Astrocyte (in vitro differentiated cells and primary cell): ENCODE measurements around the gene CCDC9. TPM values are rescaled to one million over a fixed set of nuclear protein-coding genes. Genes with fewer than 3 reads are reported as not detected.

ENCODE experiments used
- DNase-seq: peaks from one replicate; pipeline ENCODE4 v3.0.0-alpha.2; 2010; ENCODE audit warnings: low read depth
- FAIRE-seq: peaks from 2 replicates; lab custom pipeline; 2011; peaks lifted over from hg19 to GRCh38; lab: Jason Lieb, UNC
- H2AFZ ChIP-seq: 2 replicates; pipeline ENCODE4 v1.6.0; 2012; ENCODE audit warnings: low read depth, low read length, inconsistent platforms
- H3K27ac ChIP-seq: 2 replicates; pipeline ENCODE4 v1.5.1; 2011; ENCODE audit warnings: low read depth, low read length, inconsistent platforms
- H3K27me3 ChIP-seq: 2 replicates; pipeline ENCODE4 v1.6.0; 2011; ENCODE audit warnings: low read length, inconsistent platforms; ENCODE audit not compliant: insufficient read depth
- H3K36me3 ChIP-seq: 2 replicates; pipeline ENCODE4 v1.5.1; 2011; ENCODE audit warnings: low read length, inconsistent platforms; ENCODE audit not compliant: insufficient read depth
- H3K4me1 ChIP-seq: 2 replicates; pipeline ENCODE4 v1.5.1; 2011; ENCODE audit warnings: low read length, inconsistent platforms; ENCODE audit not compliant: insufficient read depth
- H3K4me2 ChIP-seq: 2 replicates; pipeline ENCODE4 v1.6.0; 2012; ENCODE audit warnings: low read length, inconsistent platforms
- H3K4me3 ChIP-seq: 2 replicates; pipeline ENCODE4 v1.5.1; 2011; ENCODE audit warnings: low read depth, mild to moderate bottlenecking, low read length, inconsistent platforms; ENCODE audit not compliant: insufficient read depth
- H3K79me2 ChIP-seq: 2 replicates; pipeline ENCODE4 v1.6.0; 2012; ENCODE audit warnings: mild to moderate bottlenecking, low read length, inconsistent platforms; ENCODE audit not compliant: insufficient read depth
- H3K9ac ChIP-seq: 2 replicates; pipeline ENCODE4 v1.6.0; 2012; ENCODE audit warnings: mild to moderate bottlenecking, low read length, inconsistent platforms
- H3K9me3 ChIP-seq: 2 replicates; pipeline ENCODE4 v1.5.1; 2012; ENCODE audit warnings: low read depth, mild to moderate bottlenecking, low read length, inconsistent platforms; ENCODE audit not compliant: insufficient read depth
- H4K20me1 ChIP-seq: 2 replicates; pipeline ENCODE4 v1.6.0; 2012; ENCODE audit warnings: low read length, inconsistent platforms; ENCODE audit not compliant: insufficient read depth
- H3K27ac Mint-ChIP-seq: one replicate; pipeline ENCODE4 v1.8.0; 2021; ENCODE audit warnings: mild to moderate bottlenecking, mixed read lengths; ENCODE audit not compliant: unreplicated experiment
- H3K27me3 Mint-ChIP-seq: one replicate; pipeline ENCODE4 v1.8.0; 2021; ENCODE audit warnings: low read depth, mixed read lengths; ENCODE audit not compliant: unreplicated experiment
- H3K36me3 Mint-ChIP-seq: one replicate; pipeline ENCODE4 v1.8.0; 2021; ENCODE audit warnings: low read depth, mixed read lengths; ENCODE audit not compliant: unreplicated experiment
- H3K4me1 Mint-ChIP-seq: one replicate; pipeline ENCODE4 v1.8.0; 2021; ENCODE audit warnings: low read depth, mixed read lengths; ENCODE audit not compliant: unreplicated experiment
- H3K4me3 Mint-ChIP-seq: one replicate; pipeline ENCODE4 v1.8.0; 2021; ENCODE audit warnings: mild to moderate bottlenecking, moderate library complexity, mixed read lengths; ENCODE audit not compliant: unreplicated experiment
- H3K9me3 Mint-ChIP-seq: one replicate; pipeline ENCODE4 v1.8.0; 2021; ENCODE audit warnings: mild to moderate bottlenecking, mixed read lengths; ENCODE audit not compliant: unreplicated experiment
- EZH2 ChIP-seq: IDR thresholded peaks from 2 replicates; pipeline ENCODE4 v1.6.1; 2012; ENCODE audit warnings: mild to moderate bottlenecking, low read length, inconsistent platforms; ENCODE audit not compliant: insufficient read depth
- total RNA-seq: library from RNA; stranded (reverse); gene quantifications from 2 replicates; pipeline ENCODE4 v1.2.1, GENCODE V29; 2021
- TF ChIP-seq, protein P1 (sequence below): IDR thresholded peaks from 2 replicates; pipeline ENCODE4 v1.5.1; 2011; ENCODE audit warnings: low read depth, mild to moderate bottlenecking, inconsistent platforms, low read length, moderate library complexity; ENCODE audit not compliant: insufficient read depth

Gene CCDC9
- total RNA-seq, 1 donor from 2014 or later = 44.6 TPM

DNA sequence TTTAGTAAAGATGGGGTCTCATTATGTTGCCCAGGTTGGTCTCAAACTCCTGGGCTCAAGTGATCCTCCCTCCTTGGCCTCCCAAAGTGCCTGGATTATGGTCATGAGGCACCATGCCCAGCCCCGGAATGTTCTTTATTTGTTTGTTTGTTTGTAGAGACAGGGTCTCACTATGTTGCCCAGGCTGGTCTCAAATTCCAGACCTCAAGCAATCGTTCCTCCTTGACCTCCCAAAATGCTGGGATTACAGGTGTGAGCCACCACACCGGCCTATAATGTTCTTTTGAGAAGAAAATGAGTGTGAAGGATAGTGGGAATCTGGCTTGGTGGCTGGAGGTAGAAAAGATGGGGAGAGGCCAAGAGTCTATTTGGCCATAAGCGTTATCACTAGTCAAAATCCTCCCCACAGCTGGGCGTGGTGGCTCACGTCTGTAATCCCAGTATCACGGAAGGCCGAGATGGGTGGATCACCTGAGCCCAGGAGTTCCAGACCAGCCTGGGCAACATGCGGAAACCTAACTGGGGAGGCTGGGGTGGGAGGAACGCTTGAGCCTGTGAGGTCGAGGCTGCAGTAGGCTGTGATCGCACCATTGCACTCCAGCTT, 20.2 kb upstream of the CCDC9 start:
- FAIRE-seq = no peak
- H3K36me3 ChIP-seq = no peaks in the 10 kb centered on the region
- H3K4me3 ChIP-seq = no peak overlapping the region
- H3K27ac Mint-ChIP-seq = no peak overlapping the region
- H3K4me1 Mint-ChIP-seq = peaks cover 17% of the 10 kb centered on the region
- H3K9me3 Mint-ChIP-seq = peaks cover 2% of the 10 kb centered on the region
- TF ChIP-seq EZH2 = no peak
- TF ChIP-seq, protein P1, sequence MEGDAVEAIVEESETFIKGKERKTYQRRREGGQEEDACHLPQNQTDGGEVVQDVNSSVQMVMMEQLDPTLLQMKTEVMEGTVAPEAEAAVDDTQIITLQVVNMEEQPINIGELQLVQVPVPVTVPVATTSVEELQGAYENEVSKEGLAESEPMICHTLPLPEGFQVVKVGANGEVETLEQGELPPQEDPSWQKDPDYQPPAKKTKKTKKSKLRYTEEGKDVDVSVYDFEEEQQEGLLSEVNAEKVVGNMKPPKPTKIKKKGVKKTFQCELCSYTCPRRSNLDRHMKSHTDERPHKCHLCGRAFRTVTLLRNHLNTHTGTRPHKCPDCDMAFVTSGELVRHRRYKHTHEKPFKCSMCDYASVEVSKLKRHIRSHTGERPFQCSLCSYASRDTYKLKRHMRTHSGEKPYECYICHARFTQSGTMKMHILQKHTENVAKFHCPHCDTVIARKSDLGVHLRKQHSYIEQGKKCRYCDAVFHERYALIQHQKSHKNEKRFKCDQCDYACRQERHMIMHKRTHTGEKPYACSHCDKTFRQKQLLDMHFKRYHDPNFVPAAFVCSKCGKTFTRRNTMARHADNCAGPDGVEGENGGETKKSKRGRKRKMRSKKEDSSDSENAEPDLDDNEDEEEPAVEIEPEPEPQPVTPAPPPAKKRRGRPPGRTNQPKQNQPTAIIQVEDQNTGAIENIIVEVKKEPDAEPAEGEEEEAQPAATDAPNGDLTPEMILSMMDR = no peak
- no peak overlapping the region for H3K4me3 Mint-ChIP-seq
- H3K9ac ChIP-seq = no peak overlapping the region
- no peak for DNase-seq
- no peak overlapping the region for H3K4me2 ChIP-seq
- no peaks in the 10 kb centered on the region for H4K20me1 ChIP-seq
- no peaks in the 10 kb centered on the region for H3K27me3 Mint-ChIP-seq
- no peaks in the 10 kb centered on the region for H3K27me3 ChIP-seq
- no peaks in the 10 kb centered on the region for H3K36me3 Mint-ChIP-seq
- no peak overlapping the region for H2AFZ ChIP-seq
- no peaks in the 10 kb centered on the region for H3K9me3 ChIP-seq
- peaks cover 5% of the 10 kb centered on the region for H3K79me2 ChIP-seq
- no peak overlapping the region for H3K27ac ChIP-seq
- H3K4me1 ChIP-seq = peaks cover 26% of the 10 kb centered on the region

DNA sequence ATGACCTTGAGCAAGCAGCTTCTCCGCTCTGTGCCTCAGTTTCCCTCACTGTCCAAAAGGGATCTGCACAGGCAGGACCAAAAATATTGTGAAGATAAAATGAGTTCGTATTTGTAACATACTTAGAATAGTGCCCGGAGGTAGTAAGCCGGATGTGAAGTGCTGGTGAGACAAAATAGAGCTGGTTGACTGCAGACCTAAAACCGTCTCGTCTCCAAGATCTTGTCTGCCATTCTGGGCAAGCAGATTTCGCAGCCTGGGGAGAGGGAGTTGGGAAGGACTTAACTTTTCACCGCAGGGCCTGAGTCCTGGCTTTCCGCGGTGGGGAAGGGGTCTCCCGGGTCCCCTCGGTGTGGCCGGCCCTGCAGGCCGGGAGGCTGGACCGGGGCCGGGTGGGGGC, 17.2 kb upstream of the CCDC9 start:
- Mint-ChIP-seq H3K4me3 (peak overlapping the region; percentile 76), H3K27me3 (no peaks in the 10 kb centered on the region), H3K27ac (peak overlapping the region; percentile 89), H3K4me1 (peaks cover 6% of the 10 kb centered on the region), H3K9me3 (peaks cover 2% of the 10 kb centered on the region), H3K36me3 (no peaks in the 10 kb centered on the region)
- H3K4me2 ChIP-seq = peak overlapping the region; percentile 80
- TF ChIP-seq EZH2 = no peak
- TF ChIP-seq, protein P1 = no peak
- H3K4me3 ChIP-seq = no peak overlapping the region
- no peaks in the 10 kb centered on the region for H4K20me1 ChIP-seq
- H3K27me3 ChIP-seq = no peaks in the 10 kb centered on the region
- DNase-seq (no peak), FAIRE-seq (no peak)
- H3K27ac ChIP-seq = no peak overlapping the region
- peaks cover 28% of the 10 kb centered on the region for H3K4me1 ChIP-seq
- H2AFZ ChIP-seq = peak overlapping the region; percentile 71
- no peaks in the 10 kb centered on the region for H3K36me3 ChIP-seq
- H3K9me3 ChIP-seq = no peaks in the 10 kb centered on the region
- no peaks in the 10 kb centered on the region for H3K79me2 ChIP-seq
- peak overlapping the region; percentile 33 for H3K9ac ChIP-seq

DNA sequence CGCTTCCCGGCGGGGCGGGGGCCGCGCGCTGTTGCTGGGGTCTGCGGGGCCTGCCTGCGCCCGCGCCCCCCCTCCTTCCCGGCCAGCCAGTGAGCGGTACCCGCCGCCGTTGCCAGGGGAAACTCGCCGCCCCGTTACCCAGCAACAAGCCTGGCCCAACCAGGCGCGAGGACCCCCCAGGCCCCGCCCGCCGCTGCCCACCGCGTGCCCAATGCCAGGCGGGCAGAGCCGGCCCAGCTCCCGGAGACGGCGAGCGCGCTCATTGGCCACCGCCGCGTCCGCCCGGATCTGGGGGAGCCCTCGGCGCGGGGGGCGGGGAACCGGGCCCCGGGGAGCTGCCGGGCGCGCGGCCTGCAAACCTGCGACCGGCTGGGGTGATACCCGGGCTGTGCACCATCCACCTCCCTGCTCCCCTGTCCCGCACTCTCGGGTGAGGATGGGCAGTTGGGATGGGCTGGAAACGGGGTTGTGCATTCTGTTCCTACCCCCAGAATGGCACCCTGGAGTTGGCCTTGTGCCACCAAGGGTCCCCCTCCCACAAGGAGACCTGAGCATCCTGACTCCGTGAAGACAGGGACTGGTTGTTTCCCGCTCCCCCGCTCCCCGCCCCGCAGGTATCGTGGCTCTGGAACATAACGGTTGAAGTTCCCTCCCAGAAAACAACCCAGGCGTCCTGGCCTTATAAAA, 16.6 kb upstream of the CCDC9 start:
- Mint-ChIP-seq H3K4me3 (peak overlapping the region; percentile 58), H3K9me3 (peaks cover 2% of the 10 kb centered on the region), H3K27me3 (no peaks in the 10 kb centered on the region), H3K27ac (peak overlapping the region; percentile 11), H3K4me1 (peaks cover 8% of the 10 kb centered on the region), H3K36me3 (peaks cover under 1% of the 10 kb centered on the region)
- Histone ChIP-seq H2AFZ (peak overlapping the region; percentile 40), H4K20me1 (no peaks in the 10 kb centered on the region), H3K4me3 (peak overlapping the region; percentile 25), H3K9ac (no peak overlapping the region), H3K4me2 (peak overlapping the region; percentile 80), H3K9me3 (no peaks in the 10 kb centered on the region), H3K4me1 (peaks cover 31% of the 10 kb centered on the region), H3K36me3 (no peaks in the 10 kb centered on the region), H3K27me3 (no peaks in the 10 kb centered on the region), H3K79me2 (no peaks in the 10 kb centered on the region), H3K27ac (no peak overlapping the region)
- TF ChIP-seq EZH2 = no peak
- TF ChIP-seq, protein P1 = no peak
- FAIRE-seq = no peak
- peak; percentile 47 for DNase-seq
